Endometrial microvascular endothelial cells (primary cell): ENCODE data around the gene LDAH. TPM values are rescaled to one million over a fixed set of nuclear protein-coding genes. Genes with fewer than 3 reads are reported as not detected.

ENCODE experiments used
- in situ Hi-C: cut with HindIII; loops from 2 replicates; pipeline ENCODE4 v1.10.0; 2017; ENCODE audit warnings: low sequenced_read_pairs, low pct_unique_long_range_greater_than_20kb; ENCODE audit errors: inconsistent ontology term
- total RNA-seq: library from RNA; depleted of rRNA; stranded (reverse); fragments of >200 nt; gene quantifications from one replicate; pipeline ENCODE4 v1.2.3, GENCODE V29; 2015; ENCODE audit errors: inconsistent ontology term

The LDAH gene
- total RNA-seq, 1 donor from 2014 or later = 24.5 TPM

GRCh38 chr2:20672201-20672951, 150.5 kb downstream of the LDAH start:
- in situ Hi-C loops = no loop called here

GRCh38 chr2:20671736-20672080, 151.2 kb downstream of the LDAH start:
- in situ Hi-C loops = no loop called here

GRCh38 chr2:20671036-20671735, 151.7 kb downstream of the LDAH start:
- in situ Hi-C loops = no loop called here

GRCh38 chr2:20670315-20671035, 152.4 kb downstream of the LDAH start:
- in situ Hi-C loops = no loop called here

- in situ Hi-C loops = no loop called here
These were observed 153.2 kb downstream of the LDAH start for GRCh38 chr2:20669562-20670314.

- in situ Hi-C loops = no loop called here
These were observed 153.9 kb downstream of the LDAH start for GRCh38 chr2:20668871-20669475.

GRCh38 chr2:20668451-20668850, 154.4 kb downstream of the LDAH start:
- in situ Hi-C loops = no loop called here

GRCh38 chr2:20667531-20668401, 155.1 kb downstream of the LDAH start:
- in situ Hi-C loops = no loop called here

GRCh38 chr2:20667151-20667530, 155.8 kb downstream of the LDAH start:
- in situ Hi-C loops = no loop called here

GRCh38 chr2:20666304-20667150, 156.4 kb downstream of the LDAH start, which contains the start of gene GDF7:
Gene GDF7, plus strand, starts transcription at chr2:20667144. Its CDS starts 96 bp downstream, at chr2:20667240.
- in situ Hi-C loops = no loop called here

- in situ Hi-C loops = no loop called here
These were observed 156.9 kb downstream of the LDAH start for GRCh38 chr2:20666005-20666303.

- in situ Hi-C loops = no loop called here
These were observed 157.5 kb downstream of the LDAH start for GRCh38 chr2:20665243-20666004.

- in situ Hi-C loops = no loop called here
These were observed 158.3 kb downstream of the LDAH start for GRCh38 chr2:20664431-20665242.

- in situ Hi-C loops = no loop called here
These were observed 158.9 kb downstream of the LDAH start for GRCh38 chr2:20664071-20664390.

GRCh38 chr2:20663196-20664070, 159.5 kb downstream of the LDAH start:
- in situ Hi-C loops = no loop called here
